GM18520 (cell line): Measurements from ENCODE around the gene PPIF.

Experiments
- ATAC-seq: cut with Tn5 transposase; IDR thresholded peaks from one replicate; pipeline ENCODE4 v1.9.1; 2021; ENCODE audit not compliant: unreplicated experiment

Gene PPIF

GRCh38 chr10:79399223-79399831 lies 52.1 kb downstream of the PPIF start:
- no peak for ATAC-seq

- no peak for ATAC-seq
These were observed 53.1 kb downstream of the PPIF start for GRCh38 chr10:79400146-79401004.

- no peak for ATAC-seq
These were observed 54.0 kb downstream of the PPIF start for GRCh38 chr10:79401015-79401921.

- no peak for ATAC-seq
These were observed 55.3 kb downstream of the PPIF start for GRCh38 chr10:79402625-79402946.

GRCh38 chr10:79402951-79403350 lies 55.7 kb downstream of the PPIF start:
- ATAC-seq = no peak

- no peak for ATAC-seq
These were observed 56.4 kb downstream of the PPIF start for GRCh38 chr10:79403441-79404230.

GRCh38 chr10:79404231-79404609 lies 57.0 kb downstream of the PPIF start:
- ATAC-seq = no peak

GRCh38 chr10:79404690-79405131 lies 57.4 kb downstream of the PPIF start:
- ATAC-seq = no peak
